ENCODE measurements around the gene NTN1.

Gene NTN1

GRCh38 chr17:9037736-9038135 is 16.4 kb downstream of the NTN1 start:
- DNase-seq (ENCODE audit: low spot score) = no peak

DNA sequence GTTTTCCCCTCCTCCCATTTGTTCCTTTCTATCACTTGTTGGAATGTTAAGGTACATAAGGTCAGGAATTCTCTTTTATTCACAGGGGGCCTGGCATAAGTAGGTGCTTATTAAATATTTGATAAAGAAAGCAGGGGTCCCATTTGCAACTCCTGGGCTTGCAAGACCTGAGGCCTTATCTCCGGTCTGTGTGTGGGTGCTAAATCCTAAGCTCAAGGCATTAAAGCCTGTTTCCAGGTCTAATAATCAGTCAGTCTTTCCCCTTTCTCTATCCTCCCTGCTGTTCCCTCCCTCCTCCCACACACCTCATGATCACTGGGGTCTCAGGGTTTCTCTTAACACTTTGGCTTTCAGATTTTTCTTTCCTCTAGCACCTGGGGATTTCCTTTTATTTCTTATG is 17.1 kb downstream of the NTN1 start:
- no peak for DNase-seq (ENCODE audit: low spot score)

DNA sequence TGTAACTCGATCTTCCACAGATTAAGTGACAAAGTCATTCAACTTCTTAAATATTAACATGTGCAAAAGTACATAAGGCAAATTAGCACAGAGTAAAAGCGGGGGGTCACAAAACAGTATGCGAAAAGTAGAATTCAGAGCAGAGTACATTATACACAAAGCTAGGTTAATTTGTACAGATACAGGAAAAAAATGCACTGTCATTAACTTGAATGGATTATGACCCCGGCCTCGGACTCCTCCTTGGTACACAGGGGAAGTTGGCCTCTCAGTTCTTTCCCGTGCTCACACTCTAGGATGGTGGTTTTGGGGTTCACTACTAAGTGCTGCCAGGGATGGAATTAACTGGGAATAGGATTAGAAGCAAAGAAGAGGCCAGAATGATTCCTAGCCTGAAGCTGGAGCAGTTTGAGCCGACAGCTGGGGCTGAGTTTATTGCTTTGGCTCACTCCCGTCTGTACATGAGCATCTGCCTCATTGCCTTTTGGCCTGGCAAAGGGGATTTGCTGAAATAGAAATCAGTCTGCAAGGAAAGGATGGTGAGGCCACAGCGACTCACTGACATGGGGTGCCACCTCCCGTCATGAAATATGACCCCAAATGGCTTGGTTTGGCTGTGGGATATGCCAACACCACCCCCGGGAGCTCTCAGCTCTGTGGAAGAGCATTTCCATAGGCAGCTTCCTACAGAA is 23.6 kb downstream of the NTN1 start:
- no peak for DNase-seq (ENCODE audit: low spot score)

GRCh38 chr17:9050801-9051401 is 29.6 kb downstream of the NTN1 start:
- DNase-seq (ENCODE audit: low spot score) = no peak

- DNase-seq (ENCODE audit: low spot score) = no peak
Observed at GRCh38 chr17:9051561-9051960, 30.3 kb downstream of the NTN1 start.

- DNase-seq (ENCODE audit: low spot score) = no peak
Observed at GRCh38 chr17:9052921-9053320, 31.6 kb downstream of the NTN1 start.

- no peak for DNase-seq (ENCODE audit: low spot score)
Observed at GRCh38 chr17:9053406-9053805, 32.1 kb downstream of the NTN1 start.

GRCh38 chr17:9054126-9054975 is 33.0 kb downstream of the NTN1 start:
- DNase-seq (ENCODE audit: low spot score) = no peak

- no peak for DNase-seq (ENCODE audit: low spot score)
Observed at GRCh38 chr17:9055281-9055680, 34.0 kb downstream of the NTN1 start.

- DNase-seq (ENCODE audit: low spot score) = no peak
Observed at GRCh38 chr17:9056566-9056965, 35.3 kb downstream of the NTN1 start.

- no peak for DNase-seq (ENCODE audit: low spot score)
Observed at GRCh38 chr17:9057310-9057709, 36.0 kb downstream of the NTN1 start.

DNA sequence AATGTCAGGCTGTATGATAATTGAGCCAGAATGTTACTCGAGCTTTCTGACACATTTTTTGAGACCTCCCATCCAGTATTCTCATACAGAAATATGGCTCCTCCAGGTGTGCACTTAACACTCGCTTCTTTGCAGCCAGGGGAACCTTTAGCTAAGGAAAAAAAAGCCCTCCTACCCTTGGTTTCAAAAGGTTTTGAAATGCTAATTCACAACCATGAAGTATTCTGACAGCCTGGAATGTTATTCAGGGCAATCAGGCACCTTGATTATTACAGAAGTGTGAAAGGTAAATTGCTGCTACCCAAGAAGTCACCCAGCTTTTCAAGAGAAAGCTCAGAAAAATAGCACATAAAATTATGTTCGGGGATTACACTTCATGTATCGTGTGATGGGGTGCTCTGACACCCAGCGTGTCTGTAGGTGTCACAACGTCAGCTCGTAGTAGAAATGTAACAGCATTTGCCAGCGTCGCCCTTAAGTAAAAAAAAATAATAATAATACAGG is 41.1 kb downstream of the NTN1 start:
- no peak for DNase-seq (ENCODE audit: low spot score)

DNA sequence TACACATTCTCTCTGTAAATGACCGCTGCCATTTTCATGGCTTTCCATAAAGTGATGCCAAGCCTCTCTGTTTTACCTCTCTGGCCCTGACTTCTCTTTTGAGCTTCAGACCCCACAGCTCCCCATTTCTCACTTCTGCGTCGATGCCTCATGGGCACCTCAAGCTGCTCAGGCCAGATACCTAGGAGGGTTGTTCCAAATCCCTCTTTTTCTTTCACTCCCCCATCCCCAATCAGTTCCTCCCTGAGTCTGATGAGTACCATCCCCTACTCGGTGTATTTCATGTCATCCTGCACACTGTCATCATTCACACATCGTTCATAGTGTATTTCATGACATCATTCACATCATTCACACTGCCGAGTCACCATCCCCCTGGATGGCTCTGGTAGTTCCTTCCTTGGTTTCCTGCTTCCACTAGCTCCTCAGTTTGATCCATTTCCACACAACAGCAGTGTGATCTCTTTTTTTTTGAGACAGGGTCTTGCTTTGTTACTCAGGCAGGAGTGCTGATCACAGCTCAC is 43.1 kb downstream of the NTN1 start:
- no peak for DNase-seq (ENCODE audit: low spot score)

GRCh38 chr17:9071016-9071415 is 49.7 kb downstream of the NTN1 start:
- DNase-seq (ENCODE audit: low spot score) = no peak

- no peak for DNase-seq (ENCODE audit: low spot score)
Observed at GRCh38 chr17:9071811-9072498, 50.6 kb downstream of the NTN1 start.

DNA sequence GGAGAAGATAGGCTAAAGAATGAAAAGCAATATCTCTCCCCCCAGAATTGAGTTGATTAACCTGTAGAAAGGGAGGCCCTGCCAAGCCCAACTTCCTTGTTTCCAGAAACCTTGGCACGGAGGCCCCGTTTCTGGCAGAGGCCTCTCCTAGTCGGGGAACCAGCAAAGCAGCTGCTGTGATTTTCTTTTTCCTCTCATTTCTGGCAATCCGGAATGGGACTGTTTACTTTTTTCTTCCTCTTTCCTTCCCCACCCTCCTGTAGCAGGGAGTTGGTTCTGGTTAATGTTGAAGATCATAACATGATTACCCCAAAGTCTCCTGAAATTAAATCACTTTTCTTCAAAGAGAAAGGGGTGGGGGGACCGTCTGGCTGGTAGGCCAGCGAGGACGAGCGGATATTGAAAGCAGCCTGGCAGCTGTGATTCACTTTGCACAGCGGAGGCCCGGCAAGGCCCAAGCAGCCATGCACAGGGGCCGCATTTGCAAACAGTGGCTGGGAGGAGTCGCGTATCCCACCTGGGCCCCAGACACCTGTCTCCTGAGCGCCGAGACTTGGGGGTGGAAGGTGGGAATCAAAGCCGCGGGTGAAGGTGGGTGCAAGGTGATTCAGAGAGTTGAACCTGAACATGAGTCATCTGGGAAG is 51.5 kb downstream of the NTN1 start:
- DNase-seq (ENCODE audit: low spot score) = no peak

DNA sequence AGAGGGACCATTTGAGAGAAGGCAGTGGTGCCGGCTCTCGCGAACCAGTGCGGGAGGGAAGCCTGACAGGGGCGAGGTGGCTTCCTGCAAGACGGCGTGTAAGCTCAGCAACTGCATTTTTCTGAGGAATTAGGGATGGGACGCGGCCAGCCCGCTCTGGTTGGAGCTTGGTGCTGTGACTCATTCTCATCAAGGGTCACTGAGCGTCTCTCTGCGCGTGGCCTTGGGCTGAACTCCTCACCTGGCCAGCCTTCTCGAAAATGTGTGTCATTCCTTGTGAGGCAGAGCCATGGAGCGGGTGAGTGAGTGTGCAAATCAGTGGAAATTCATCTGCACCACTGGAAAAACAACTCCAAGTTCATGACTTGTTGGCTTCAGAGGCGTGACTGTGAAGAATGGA is 52.8 kb downstream of the NTN1 start:
- DNase-seq (ENCODE audit: low spot score) = no peak

- no peak for DNase-seq (ENCODE audit: low spot score)
Observed at GRCh38 chr17:9079461-9080103, 58.3 kb downstream of the NTN1 start.

GRCh38 chr17:9080296-9080914 is 59.1 kb downstream of the NTN1 start:
- DNase-seq (ENCODE audit: low spot score) = no peak

- DNase-seq (ENCODE audit: low spot score) = no peak
Observed at GRCh38 chr17:9080983-9081382, 59.7 kb downstream of the NTN1 start.

GRCh38 chr17:9086577-9086976 is 65.3 kb downstream of the NTN1 start:
- no peak for DNase-seq (ENCODE audit: low spot score)

All from hepatic stellate cell (primary cell).